ENCODE data around the gene ABCG8.

DNA sequence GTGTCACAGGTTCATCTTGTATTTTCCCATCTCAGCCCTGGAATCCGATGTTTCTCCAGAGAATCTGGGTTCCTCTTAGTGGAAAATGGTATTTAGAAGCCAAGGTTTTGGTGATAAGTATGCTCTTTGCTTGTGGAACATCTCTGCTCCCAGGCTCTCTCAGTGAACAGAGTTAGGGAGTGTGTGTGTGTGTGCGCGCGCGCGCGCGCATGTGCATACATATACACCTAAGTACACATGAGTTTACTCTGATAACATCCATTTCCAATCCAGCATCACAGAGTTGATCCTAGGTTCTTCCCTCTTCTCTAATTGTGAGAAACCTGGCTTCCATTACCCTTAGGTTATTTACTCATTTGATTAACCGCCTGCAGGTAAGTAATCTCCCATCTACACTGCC is 41.7 kb downstream of the ABCG8 start:
- TF ChIP-seq, protein P1, sequence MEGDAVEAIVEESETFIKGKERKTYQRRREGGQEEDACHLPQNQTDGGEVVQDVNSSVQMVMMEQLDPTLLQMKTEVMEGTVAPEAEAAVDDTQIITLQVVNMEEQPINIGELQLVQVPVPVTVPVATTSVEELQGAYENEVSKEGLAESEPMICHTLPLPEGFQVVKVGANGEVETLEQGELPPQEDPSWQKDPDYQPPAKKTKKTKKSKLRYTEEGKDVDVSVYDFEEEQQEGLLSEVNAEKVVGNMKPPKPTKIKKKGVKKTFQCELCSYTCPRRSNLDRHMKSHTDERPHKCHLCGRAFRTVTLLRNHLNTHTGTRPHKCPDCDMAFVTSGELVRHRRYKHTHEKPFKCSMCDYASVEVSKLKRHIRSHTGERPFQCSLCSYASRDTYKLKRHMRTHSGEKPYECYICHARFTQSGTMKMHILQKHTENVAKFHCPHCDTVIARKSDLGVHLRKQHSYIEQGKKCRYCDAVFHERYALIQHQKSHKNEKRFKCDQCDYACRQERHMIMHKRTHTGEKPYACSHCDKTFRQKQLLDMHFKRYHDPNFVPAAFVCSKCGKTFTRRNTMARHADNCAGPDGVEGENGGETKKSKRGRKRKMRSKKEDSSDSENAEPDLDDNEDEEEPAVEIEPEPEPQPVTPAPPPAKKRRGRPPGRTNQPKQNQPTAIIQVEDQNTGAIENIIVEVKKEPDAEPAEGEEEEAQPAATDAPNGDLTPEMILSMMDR (IDR thresholded peaks at IDR 0.05), result no peak
- TF ChIP-seq POLR2A (IDR thresholded peaks at IDR 0.05), result no peak
